ENCODE measurements around the gene PRKAR1B.

PRKAR1B gene

GRCh38 chr7:727104-727805 lies at the start of gene PRKAR1B:
TSS of gene PRKAR1B (minus strand) at chr7:727281. CDS start at chr7:711505, 15,776 bp downstream.
- peak; percentile 72 for DNase-seq (ENCODE audit: low spot score)

GRCh38 chr7:776381-776780 lies 49.3 kb upstream of the PRKAR1B start:
- no peak for DNase-seq (ENCODE audit: low spot score)

- DNase-seq (ENCODE audit: low spot score): peak; percentile 89
These were observed 47.4 kb upstream of the PRKAR1B start for GRCh38 chr7:774161-775109.

GRCh38 chr7:773622-773915 lies 46.5 kb upstream of the PRKAR1B start:
- DNase-seq (ENCODE audit: low spot score): no peak

GRCh38 chr7:772861-773621 lies 46.0 kb upstream of the PRKAR1B start:
- DNase-seq (ENCODE audit: low spot score): no peak

GRCh38 chr7:772392-772791 lies 45.3 kb upstream of the PRKAR1B start:
- no peak for DNase-seq (ENCODE audit: low spot score)

GRCh38 chr7:772005-772294 lies 44.9 kb upstream of the PRKAR1B start:
- no peak for DNase-seq (ENCODE audit: low spot score)

GRCh38 chr7:771234-772004 lies 44.3 kb upstream of the PRKAR1B start:
- DNase-seq (ENCODE audit: low spot score): no peak

- DNase-seq (ENCODE audit: low spot score): no peak
These were observed 43.7 kb upstream of the PRKAR1B start for GRCh38 chr7:770741-771166.

- no peak for DNase-seq (ENCODE audit: low spot score)
These were observed 43.3 kb upstream of the PRKAR1B start for GRCh38 chr7:770336-770735.

GRCh38 chr7:768881-769504 lies 41.9 kb upstream of the PRKAR1B start:
- DNase-seq (ENCODE audit: low spot score): no peak

- DNase-seq (ENCODE audit: low spot score): no peak
These were observed 41.1 kb upstream of the PRKAR1B start for GRCh38 chr7:767941-768731.

- no peak for DNase-seq (ENCODE audit: low spot score)
These were observed 40.5 kb upstream of the PRKAR1B start for GRCh38 chr7:767580-767940.

GRCh38 chr7:765383-765782 lies 38.3 kb upstream of the PRKAR1B start:
- DNase-seq (ENCODE audit: low spot score): no peak

GRCh38 chr7:763762-764161 lies 36.7 kb upstream of the PRKAR1B start:
- no peak for DNase-seq (ENCODE audit: low spot score)

- no peak for DNase-seq (ENCODE audit: low spot score)
These were observed 35.8 kb upstream of the PRKAR1B start for GRCh38 chr7:762885-763284.

- DNase-seq (ENCODE audit: low spot score): no peak
These were observed 34.5 kb upstream of the PRKAR1B start for GRCh38 chr7:761631-762030.

- no peak for DNase-seq (ENCODE audit: low spot score)
These were observed 34.0 kb upstream of the PRKAR1B start for GRCh38 chr7:761101-761500.

GRCh38 chr7:760006-760405 lies 32.9 kb upstream of the PRKAR1B start:
- DNase-seq (ENCODE audit: low spot score): no peak

- no peak for DNase-seq (ENCODE audit: low spot score)
These were observed 32.5 kb upstream of the PRKAR1B start for GRCh38 chr7:759569-759968.

- DNase-seq (ENCODE audit: low spot score): no peak
These were observed 30.7 kb upstream of the PRKAR1B start for GRCh38 chr7:757741-758163.
